Muscle of leg (tissue), 11 donors: ENCODE measurements around the gene TMOD3. TPM values are rescaled to one million over a fixed set of nuclear protein-coding genes. Genes with fewer than 3 reads are reported as not detected.
A peak's percentile ranks its signal among the peaks of the same experiment; 100 is the strongest.

Experiments
- DNase-seq: peaks from one replicate; pipeline ENCODE4 v3.0.0; 2013
- H3K27ac ChIP-seq: one replicate; pipeline ENCODE4 v1.5.1; 2013; ENCODE audit warnings: mild to moderate bottlenecking, low read length, control low read depth
- H3K27me3 ChIP-seq: one replicate; pipeline ENCODE4 v1.6.1; 2013; ENCODE audit warnings: low read length; ENCODE audit not compliant: control insufficient read depth, insufficient read depth
- H3K36me3 ChIP-seq: one replicate; pipeline ENCODE4 v1.6.1; 2013; ENCODE audit warnings: low read length; ENCODE audit not compliant: control insufficient read depth, insufficient read depth
- H3K4me1 ChIP-seq: one replicate; pipeline ENCODE4 v1.6.1; 2013; ENCODE audit warnings: low read length; ENCODE audit not compliant: control insufficient read depth, insufficient read depth
- H3K4me3 ChIP-seq: one replicate; pipeline ENCODE4 v1.5.1; 2013; ENCODE audit warnings: low read length, control low read depth
- H3K9me3 ChIP-seq: replicated peaks from 2 replicates; pipeline ENCODE4 v1.6.1; 2013; ENCODE audit warnings: low read depth, low read length; ENCODE audit not compliant: control insufficient read depth
- WGBS: methylation state at CpG from one replicate; pipeline ENCODE4 v1.1.5; 2013; ENCODE audit warnings: missing lambda C conversion rate; ENCODE audit not compliant: insufficient coverage; 5-methylcytosine and 5-hydroxymethylcytosine counted together
- polyA plus RNA-seq, 8 donors: library from polyadenylated mRNA; unstranded; fragments of 120-200 nt; gene quantifications; one replicate each; pipeline versions ENCODE4 v1.2.1 to v1.2.3, GENCODE V29; 2013; ENCODE audit warnings: inconsistent platforms in 1 of 8, low replicate concordance in 1 of 8; ENCODE audit not compliant: insufficient read length in 8 of 8, insufficient read depth in 1 of 8
- total RNA-seq: library from RNA; stranded (reverse); fragments of 120-200 nt; gene quantifications from one replicate; pipeline ENCODE4 v1.2.4, GENCODE V29; 2013

Gene TMOD3
- total and polyA plus RNA-seq, 9 donors, result 14.3 to 27.9 (median 17.9) TPM

GRCh38 chr15:51842265-51842664 lies 12.8 kb downstream of the TMOD3 start:
- Histone ChIP-seq H3K27ac (no peak overlapping the region), H3K36me3 (no peaks in the 10 kb centered on the region), H3K27me3 (no peaks in the 10 kb centered on the region), H3K4me1 (peaks cover 10% of the 10 kb centered on the region), H3K9me3 (no peaks in the 10 kb centered on the region), H3K4me3 (no peak overlapping the region)
- DNase-seq, result no peak
- 100% methylated on average over 1 of the region's 3 CpGs for WGBS

- peaks cover 4% of the 10 kb centered on the region for H3K4me1 ChIP-seq
- H3K9me3 ChIP-seq, result no peaks in the 10 kb centered on the region
- no peaks in the 10 kb centered on the region for H3K36me3 ChIP-seq
- DNase-seq, result peak; percentile 25
- H3K27me3 ChIP-seq, result no peaks in the 10 kb centered on the region
- WGBS, result 58% methylated on average over 5 of the region's 6 CpGs
- H3K27ac ChIP-seq, result no peak overlapping the region
- no peak overlapping the region for H3K4me3 ChIP-seq
Observed at GRCh38 chr15:51842852-51843737, 13.6 kb downstream of the TMOD3 start.

GRCh38 chr15:51844747-51845426 lies 15.4 kb downstream of the TMOD3 start:
- Histone ChIP-seq H3K9me3 (no peaks in the 10 kb centered on the region), H3K27ac (no peak overlapping the region), H3K36me3 (no peaks in the 10 kb centered on the region), H3K4me1 (peaks cover 4% of the 10 kb centered on the region), H3K4me3 (no peak overlapping the region), H3K27me3 (no peaks in the 10 kb centered on the region)
- DNase-seq, result no peak
- WGBS, result no CpG with 5 or more reads among the region's 4 CpGs

- Histone ChIP-seq H3K4me3 (no peak overlapping the region), H3K36me3 (no peaks in the 10 kb centered on the region), H3K27me3 (no peaks in the 10 kb centered on the region), H3K9me3 (no peaks in the 10 kb centered on the region), H3K4me1 (peaks cover 4% of the 10 kb centered on the region), H3K27ac (no peak overlapping the region)
- DNase-seq, result no peak
- WGBS, result no CpG with 5 or more reads among the region's 3 CpGs
Observed at GRCh38 chr15:51846066-51846462, 16.6 kb downstream of the TMOD3 start.

GRCh38 chr15:51846463-51847230 lies 17.2 kb downstream of the TMOD3 start:
- H3K4me3 ChIP-seq, result no peak overlapping the region

GRCh38 chr15:51848811-51849210 lies 19.4 kb downstream of the TMOD3 start:
- WGBS, result 67% methylated on average over 3 of the region's 3 CpGs
- Histone ChIP-seq H3K27ac (no peak overlapping the region), H3K4me3 (no peak overlapping the region), H3K36me3 (no peaks in the 10 kb centered on the region), H3K27me3 (no peaks in the 10 kb centered on the region), H3K4me1 (no peaks in the 10 kb centered on the region), H3K9me3 (no peaks in the 10 kb centered on the region)
- DNase-seq, result peak; percentile 17

More at GRCh38 chr15:51846463-51847230, 17.2 kb downstream of the TMOD3 start:
- Histone ChIP-seq H3K9me3 (no peaks in the 10 kb centered on the region), H3K36me3 (no peaks in the 10 kb centered on the region), H3K4me1 (peaks cover 4% of the 10 kb centered on the region), H3K27me3 (no peaks in the 10 kb centered on the region), H3K27ac (peak overlapping the region; percentile 15)
- peak; percentile 19 for DNase-seq
- WGBS, result no CpG with 5 or more reads among the region's 3 CpGs

DNA sequence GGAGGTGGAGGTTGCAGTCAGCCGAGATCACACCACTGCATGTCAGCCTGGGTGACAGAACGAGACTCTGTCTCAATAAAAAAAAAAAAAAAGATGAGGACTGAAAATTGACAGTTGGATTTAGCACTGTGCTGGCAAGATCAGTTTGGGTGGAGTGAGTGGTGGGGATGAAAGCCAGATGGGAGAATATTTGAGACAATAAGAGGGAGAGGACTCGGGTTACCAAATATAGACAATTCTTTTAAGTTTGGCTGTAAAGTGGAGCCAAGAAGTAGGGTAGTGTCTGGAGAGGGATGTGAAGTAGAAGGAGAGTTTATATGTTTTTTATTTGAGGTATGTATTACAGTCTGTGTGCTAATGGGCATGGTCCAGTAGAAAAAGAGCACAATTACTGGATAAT lies 20.4 kb downstream of the TMOD3 start:
- 58% methylated on average over 3 of the region's 3 CpGs for WGBS
- H3K27ac ChIP-seq, result no peak overlapping the region
- no peaks in the 10 kb centered on the region for H3K36me3 ChIP-seq
- DNase-seq, result peak; percentile 42
- no peaks in the 10 kb centered on the region for H3K27me3 ChIP-seq
- no peaks in the 10 kb centered on the region for H3K4me1 ChIP-seq
- no peak overlapping the region for H3K4me3 ChIP-seq
- H3K9me3 ChIP-seq, result no peaks in the 10 kb centered on the region

- Histone ChIP-seq H3K36me3 (no peaks in the 10 kb centered on the region), H3K27ac (no peak overlapping the region), H3K4me1 (no peaks in the 10 kb centered on the region), H3K4me3 (no peak overlapping the region), H3K9me3 (no peaks in the 10 kb centered on the region), H3K27me3 (no peaks in the 10 kb centered on the region)
- no peak for DNase-seq
- 100% methylated on average over 1 of the region's 2 CpGs for WGBS
Observed at GRCh38 chr15:51853998-51854397, 24.5 kb downstream of the TMOD3 start.

DNA sequence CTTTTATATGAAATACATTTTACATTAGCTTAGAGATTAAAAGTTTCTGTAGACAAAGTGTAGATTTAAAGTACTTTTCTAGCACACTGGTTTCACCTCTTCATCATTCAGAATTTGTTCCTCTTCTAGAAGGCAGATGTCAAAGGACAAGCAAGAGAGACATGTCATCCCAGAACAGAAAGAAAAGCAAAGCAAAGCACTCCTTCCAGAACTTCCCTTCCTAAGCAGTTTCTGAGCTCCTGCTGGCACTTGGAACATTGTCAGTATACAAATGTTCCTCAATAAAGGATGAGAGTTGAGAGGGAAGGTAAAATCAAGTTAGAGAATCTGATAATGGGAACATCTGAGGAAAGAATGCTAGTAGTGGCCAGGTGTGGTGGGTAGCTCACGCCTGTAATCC lies 26.2 kb downstream of the TMOD3 start:
- Histone ChIP-seq H3K36me3 (no peaks in the 10 kb centered on the region), H3K27ac (no peak overlapping the region), H3K27me3 (no peaks in the 10 kb centered on the region), H3K4me1 (no peaks in the 10 kb centered on the region), H3K4me3 (no peak overlapping the region), H3K9me3 (no peaks in the 10 kb centered on the region)
- no peak for DNase-seq
- no CpG with 5 or more reads among the region's 1 CpG for WGBS
